Neural progenitor cell (in vitro differentiated cells): ENCODE data around the gene CCDC8. TPM values are rescaled to one million over a fixed set of nuclear protein-coding genes. Genes with fewer than 3 reads are reported as not detected.
"Not testable (repeated sequence)": the region's sequence is repeated elsewhere in the genome, so short reads cannot be mapped to it uniquely, and the experiment has no call there.

Source experiments
- DNase-seq: peaks from one replicate; pipeline ENCODE4 v3.0.0-alpha.2; 2016; ENCODE audit warnings: low spot score
- H2AFZ ChIP-seq: fragments of 200-600 bp; sonication (generic); replicated peaks from 2 replicates; pipeline ENCODE4 v1.6.1; 2016; ENCODE audit warnings: antibody characterized with exemption
- H3F3A ChIP-seq: fragments of 200-600 bp; sonication (generic); 2 replicates; pipeline ENCODE4 v1.6.1; 2016; ENCODE audit warnings: antibody characterized with exemption, low read depth
- H3K27ac ChIP-seq: fragments of 200-600 bp; sonication (generic); 2 replicates; pipeline ENCODE4 v1.5.1; 2016; ENCODE audit warnings: mild to moderate bottlenecking
- H3K27me3 ChIP-seq: fragments of 200-600 bp; sonication (generic); 2 replicates; pipeline ENCODE4 v1.6.1; 2016; ENCODE audit warnings: mild to moderate bottlenecking, moderate library complexity
- H3K36me3 ChIP-seq: fragments of 200-600 bp; sonication (generic); 2 replicates; pipeline ENCODE4 v1.5.1; 2016
- H3K4me1 ChIP-seq: fragments of 200-600 bp; sonication (generic); 2 replicates; pipeline ENCODE4 v1.6.1; 2016; ENCODE audit warnings: mixed run types
- H3K4me2 ChIP-seq: fragments of 200-600 bp; sonication (generic); 2 replicates; pipeline ENCODE4 v1.6.1; 2016
- H3K4me3 ChIP-seq: fragments of 200-600 bp; sonication (generic); 2 replicates; pipeline ENCODE4 v1.5.1; 2016
- H3K79me2 ChIP-seq: fragments of 200-600 bp; sonication (generic); 2 replicates; pipeline ENCODE4 v1.6.1; 2016; ENCODE audit warnings: low read depth
- H3K9ac ChIP-seq: fragments of 200-600 bp; sonication (generic); 2 replicates; pipeline ENCODE4 v1.6.1; 2016
- H3K9me3 ChIP-seq: fragments of 200-600 bp; sonication (generic); 2 replicates; pipeline ENCODE4 v1.5.1; 2016; ENCODE audit warnings: low read depth
- H4K20me1 ChIP-seq: fragments of 200-600 bp; sonication (generic); 2 replicates; pipeline ENCODE4 v1.6.1; 2016; ENCODE audit warnings: low read depth
- H3K27ac Mint-ChIP-seq: 3 replicates; pipeline ENCODE4 v1.8.0; 2021; ENCODE audit warnings: mixed read lengths
- H3K27me3 Mint-ChIP-seq: 2 replicates; pipeline ENCODE4 v1.8.0; 2022; ENCODE audit warnings: low read depth, mild to moderate bottlenecking, inconsistent platforms, moderate library complexity, mixed read lengths; ENCODE audit not compliant: insufficient read depth
- H3K36me3 Mint-ChIP-seq: 3 replicates; pipeline ENCODE4 v1.8.0; 2021; ENCODE audit warnings: mixed read lengths
- H3K4me1 Mint-ChIP-seq: 3 replicates; pipeline ENCODE4 v1.8.0; 2021; ENCODE audit warnings: mixed read lengths
- H3K4me3 Mint-ChIP-seq: 3 replicates; pipeline ENCODE4 v1.8.0; 2021; ENCODE audit warnings: mild to moderate bottlenecking, moderate library complexity, mixed read lengths
- H3K9me3 Mint-ChIP-seq: 3 replicates; pipeline ENCODE4 v1.8.0; 2020; ENCODE audit warnings: mixed read lengths
- CTCF ChIP-seq: fragments of 200-600 bp; sonication (generic); IDR thresholded peaks from 2 replicates; pipeline ENCODE4 v1.5.1; 2017; ENCODE audit warnings: antibody characterized with exemption, mild to moderate bottlenecking
- EZH2 ChIP-seq: fragments of 200-600 bp; sonication (generic); IDR thresholded peaks from 2 replicates; pipeline ENCODE4 v1.6.1; 2017; ENCODE audit warnings: antibody characterized with exemption, mild to moderate bottlenecking, moderate library complexity
- EZH2phosphoT487 ChIP-seq: fragments of 200-600 bp; sonication (generic); IDR thresholded peaks from 2 replicates; pipeline ENCODE4 v1.6.1; 2017; ENCODE audit warnings: antibody characterized with exemption
- total RNA-seq: library from RNA; depleted of rRNA; stranded (reverse); fragments of >200 nt; gene quantifications from 2 replicates; pipeline ENCODE4 v1.2.3, GENCODE V29; 2015; ENCODE audit warnings: low replicate concordance

The CCDC8 gene
- total RNA-seq, 1 donor from 2014 or later, result 2.8 TPM

GRCh38 chr19:46442808-46443450 is 29.6 kb upstream of the CCDC8 start:
- Histone ChIP-seq H2AFZ (no peak overlapping the region), H3K4me3 (no peak overlapping the region), H3K9ac (no peak overlapping the region), H3K36me3 (no peaks in the 10 kb centered on the region), H3K79me2 (no peaks in the 10 kb centered on the region), H3K9me3 (no peaks in the 10 kb centered on the region), H3K27me3 (no peaks in the 10 kb centered on the region), H3K27ac (no peak overlapping the region), H3K4me2 (no peak overlapping the region), H3F3A (no peaks in the 10 kb centered on the region), H4K20me1 (no peaks in the 10 kb centered on the region), H3K4me1 (no peaks in the 10 kb centered on the region)
- H3K27me3 Mint-ChIP-seq, result peaks cover 4% of the 10 kb centered on the region
- H3K27ac Mint-ChIP-seq, result no peak overlapping the region
- no peaks in the 10 kb centered on the region for H3K36me3 Mint-ChIP-seq
- no peak for DNase-seq
- TF ChIP-seq CTCF, result no peak
- no peak for TF ChIP-seq EZH2
- TF ChIP-seq EZH2phosphoT487, result no peak
- H3K4me1 Mint-ChIP-seq, result no peaks in the 10 kb centered on the region
- no peak overlapping the region for H3K4me3 Mint-ChIP-seq
- H3K9me3 Mint-ChIP-seq, result peaks cover 2% of the 10 kb centered on the region

GRCh38 chr19:46441866-46442265 is 28.5 kb upstream of the CCDC8 start:
- H2AFZ ChIP-seq, result no peak overlapping the region
- no peak overlapping the region for H3K9ac ChIP-seq
- H3K4me3 ChIP-seq, result no peak overlapping the region
- H3K4me1 Mint-ChIP-seq, result no peaks in the 10 kb centered on the region
- TF ChIP-seq EZH2, result no peak
- TF ChIP-seq CTCF, result no peak
- TF ChIP-seq EZH2phosphoT487, result no peak
- no peak overlapping the region for H3K27ac Mint-ChIP-seq
- H3K4me1 ChIP-seq, result no peaks in the 10 kb centered on the region
- H3K4me2 ChIP-seq, result no peak overlapping the region
- no peaks in the 10 kb centered on the region for H3K36me3 Mint-ChIP-seq
- no peak overlapping the region for H3K27ac ChIP-seq
- no peaks in the 10 kb centered on the region for H3K36me3 ChIP-seq
- DNase-seq, result no peak
- H3K79me2 ChIP-seq, result no peaks in the 10 kb centered on the region
- no peaks in the 10 kb centered on the region for H3K9me3 ChIP-seq
- no peaks in the 10 kb centered on the region for H4K20me1 ChIP-seq
- H3F3A ChIP-seq, result no peaks in the 10 kb centered on the region
- peaks cover 2% of the 10 kb centered on the region for H3K9me3 Mint-ChIP-seq
- peaks cover 4% of the 10 kb centered on the region for H3K27me3 Mint-ChIP-seq
- H3K27me3 ChIP-seq, result no peaks in the 10 kb centered on the region
- no peak overlapping the region for H3K4me3 Mint-ChIP-seq

- H3K4me1 Mint-ChIP-seq, H3K9me3 ChIP-seq, H2AFZ ChIP-seq, H3K4me3 Mint-ChIP-seq, H4K20me1 ChIP-seq, H3K9me3 Mint-ChIP-seq, DNase-seq, H3K36me3 ChIP-seq, H3K4me3 ChIP-seq, H3K4me2 ChIP-seq, H3F3A ChIP-seq, H3K27ac Mint-ChIP-seq, H3K27ac ChIP-seq, H3K4me1 ChIP-seq, H3K36me3 Mint-ChIP-seq, H3K79me2 ChIP-seq, H3K27me3 Mint-ChIP-seq, H3K9ac ChIP-seq, H3K27me3 ChIP-seq: not testable (repeated sequence)
Measured at GRCh38 chr19:46435689-46436088, 22.3 kb upstream of the CCDC8 start.

- Mint-ChIP-seq H3K36me3 (no peaks in the 10 kb centered on the region), H3K9me3 (peaks cover 4% of the 10 kb centered on the region), H3K4me3 (no peak overlapping the region), H3K27ac (no peak overlapping the region), H3K27me3 (peaks cover 10% of the 10 kb centered on the region), H3K4me1 (peaks cover 7% of the 10 kb centered on the region)
- H3K9me3 ChIP-seq, result no peaks in the 10 kb centered on the region
- H3K4me2 ChIP-seq, result no peak overlapping the region
- H3K27me3 ChIP-seq, result peaks cover 4% of the 10 kb centered on the region
- DNase-seq, result no peak
- no peak overlapping the region for H3K27ac ChIP-seq
- no peak overlapping the region for H3K9ac ChIP-seq
- H3K79me2 ChIP-seq, result no peaks in the 10 kb centered on the region
- no peaks in the 10 kb centered on the region for H3K36me3 ChIP-seq
- H3F3A ChIP-seq, result peaks cover 10% of the 10 kb centered on the region
- H4K20me1 ChIP-seq, result no peaks in the 10 kb centered on the region
- TF ChIP-seq CTCF (no peak), EZH2phosphoT487 (no peak), EZH2 (no peak)
- no peak overlapping the region for H3K4me3 ChIP-seq
- H3K4me1 ChIP-seq, result no peaks in the 10 kb centered on the region
- H2AFZ ChIP-seq, result no peak overlapping the region
Measured at GRCh38 chr19:46435009-46435408, 21.6 kb upstream of the CCDC8 start.

GRCh38 chr19:46433470-46433869 is 20.1 kb upstream of the CCDC8 start:
- H3K4me1 ChIP-seq, H3K4me3 ChIP-seq, H3K9me3 Mint-ChIP-seq, H3K27ac Mint-ChIP-seq, H3K9ac ChIP-seq, H2AFZ ChIP-seq, H3K9me3 ChIP-seq, H4K20me1 ChIP-seq, H3K79me2 ChIP-seq, H3K36me3 Mint-ChIP-seq, H3K36me3 ChIP-seq, H3K4me2 ChIP-seq, H3K27ac ChIP-seq, H3K4me3 Mint-ChIP-seq, DNase-seq: not testable (repeated sequence)
- peaks cover 21% of the 10 kb centered on the region for H3K4me1 Mint-ChIP-seq
- H3K27me3 Mint-ChIP-seq, result peaks cover 14% of the 10 kb centered on the region
- Histone ChIP-seq H3F3A (peaks cover 12% of the 10 kb centered on the region), H3K27me3 (peaks cover 12% of the 10 kb centered on the region)
